Measurements from ENCODE around the gene CCL5.

- TF ChIP-seq CTCF (IDR thresholded peaks at IDR 0.05) = no peak
- no peak for TF ChIP-seq EZH2 (IDR thresholded peaks at IDR 0.05; ENCODE audit: borderline replicate concordance, insufficient read depth, low read depth, low read length, poor library complexity, severe bottlenecking)
Observed at GRCh38 chr17:35898283-35899070, 18.3 kb upstream of the CCL5 start.

Data from B cell (primary cell).